GM19324 (cell line): Measurements from ENCODE around the gene SPTBN1.

Source experiments
- ATAC-seq: cut with Tn5 transposase; IDR thresholded peaks from one replicate; pipeline ENCODE4 v1.9.1; 2021; ENCODE audit warnings: mild to moderate bottlenecking, moderate library complexity; ENCODE audit not compliant: unreplicated experiment, low FRiP score

Gene SPTBN1

GRCh38 chr2:54638774-54639187 is 182.7 kb downstream of the SPTBN1 start:
- no peak for ATAC-seq

- no peak for ATAC-seq
These were observed 183.5 kb downstream of the SPTBN1 start for GRCh38 chr2:54639609-54640008.

- ATAC-seq = no peak
These were observed 184.9 kb downstream of the SPTBN1 start for GRCh38 chr2:54640834-54641540.

DNA sequence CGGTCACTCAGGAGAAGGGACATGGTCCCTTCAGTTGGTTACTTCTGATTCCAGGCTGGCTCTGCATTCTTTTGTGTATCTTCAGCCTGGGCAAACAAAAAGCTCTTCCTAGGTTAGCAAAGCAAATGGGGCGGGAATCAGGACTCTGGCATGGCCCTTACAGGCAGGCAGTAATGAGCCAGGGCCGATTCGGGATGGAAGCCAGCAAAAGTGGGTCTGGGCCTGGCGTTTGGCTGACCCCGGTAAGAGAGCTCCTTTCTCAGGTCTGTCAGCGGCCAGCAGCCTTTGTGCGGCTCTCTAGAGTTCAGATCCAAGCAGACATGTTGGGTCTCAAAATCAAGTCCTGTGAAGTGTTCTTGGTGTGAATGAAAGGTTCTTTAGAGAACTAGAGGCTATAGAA is 185.9 kb downstream of the SPTBN1 start:
- no peak for ATAC-seq

- ATAC-seq = no peak
These were observed 186.7 kb downstream of the SPTBN1 start for GRCh38 chr2:54642677-54643430.

GRCh38 chr2:54644236-54644635 is 188.1 kb downstream of the SPTBN1 start:
- no peak for ATAC-seq

DNA sequence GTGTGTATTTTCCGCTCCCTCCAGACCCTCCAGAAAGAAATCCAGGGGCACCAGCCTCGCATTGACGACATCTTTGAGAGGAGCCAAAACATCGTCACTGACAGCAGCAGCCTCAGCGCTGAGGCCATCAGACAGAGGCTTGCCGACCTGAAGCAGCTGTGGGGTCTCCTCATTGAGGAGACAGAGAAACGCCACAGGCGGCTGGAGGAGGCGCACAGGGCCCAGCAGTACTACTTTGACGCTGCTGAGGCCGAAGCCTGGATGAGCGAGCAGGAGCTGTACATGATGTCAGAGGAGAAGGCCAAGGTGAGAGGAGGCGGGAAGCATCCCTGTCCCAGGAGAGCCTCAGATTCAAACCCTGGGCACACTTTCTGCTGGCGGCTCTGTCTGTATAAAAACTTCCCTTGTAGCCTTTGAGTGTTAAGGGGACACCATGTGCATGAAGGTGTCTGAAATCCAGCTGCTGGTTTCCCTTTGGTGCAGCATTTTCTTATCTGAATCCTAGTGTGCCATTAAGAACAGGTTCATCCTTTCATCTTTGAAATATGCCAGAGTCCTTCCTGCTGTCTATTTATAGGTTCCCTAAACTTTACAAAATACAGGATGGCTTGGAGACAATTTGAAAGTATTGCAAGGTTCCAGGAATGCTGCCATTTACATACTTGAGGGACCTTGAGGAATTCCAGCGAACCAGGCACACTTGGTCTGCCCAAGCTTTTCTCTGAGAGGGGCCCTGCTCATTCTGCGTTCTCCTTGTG is 190.2 kb downstream of the SPTBN1 start:
- ATAC-seq = no peak

DNA sequence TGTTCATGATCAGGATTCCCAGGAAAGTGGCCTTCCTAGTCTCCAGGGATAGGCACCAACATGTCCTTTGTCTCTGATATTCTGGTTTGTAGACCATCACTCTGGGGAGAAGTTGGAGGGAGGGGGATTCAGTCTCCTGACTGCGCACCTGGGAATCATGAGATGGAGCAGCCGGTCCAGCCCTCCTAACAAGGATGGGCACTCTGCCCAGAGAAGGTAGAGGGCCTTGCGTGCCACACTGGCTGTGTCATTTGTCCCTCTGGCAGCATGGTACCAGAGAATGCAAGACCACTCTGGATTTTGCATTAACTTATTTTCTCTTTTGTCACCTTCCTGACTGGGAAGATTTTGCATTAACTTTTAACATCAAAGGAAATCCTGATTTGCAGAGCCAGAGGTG is 192.1 kb downstream of the SPTBN1 start:
- no peak for ATAC-seq

GRCh38 chr2:54649191-54649590 is 193.1 kb downstream of the SPTBN1 start:
- ATAC-seq = no peak

DNA sequence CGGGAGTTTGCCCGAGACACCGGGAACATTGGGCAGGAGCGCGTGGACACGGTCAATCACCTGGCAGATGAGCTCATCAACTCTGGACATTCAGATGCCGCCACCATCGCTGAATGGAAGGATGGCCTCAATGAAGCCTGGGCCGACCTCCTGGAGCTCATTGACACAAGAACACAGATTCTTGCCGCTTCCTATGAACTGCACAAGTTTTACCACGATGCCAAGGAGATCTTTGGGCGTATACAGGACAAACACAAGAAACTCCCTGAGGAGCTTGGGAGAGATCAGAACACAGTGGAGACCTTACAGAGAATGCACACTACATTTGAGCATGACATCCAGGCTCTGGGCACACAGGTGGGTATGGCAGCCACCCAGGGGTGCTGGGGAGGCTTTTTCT is 193.5 kb downstream of the SPTBN1 start:
- no peak for ATAC-seq

- ATAC-seq = no peak
These were observed 194.5 kb downstream of the SPTBN1 start for GRCh38 chr2:54650612-54651011.

DNA sequence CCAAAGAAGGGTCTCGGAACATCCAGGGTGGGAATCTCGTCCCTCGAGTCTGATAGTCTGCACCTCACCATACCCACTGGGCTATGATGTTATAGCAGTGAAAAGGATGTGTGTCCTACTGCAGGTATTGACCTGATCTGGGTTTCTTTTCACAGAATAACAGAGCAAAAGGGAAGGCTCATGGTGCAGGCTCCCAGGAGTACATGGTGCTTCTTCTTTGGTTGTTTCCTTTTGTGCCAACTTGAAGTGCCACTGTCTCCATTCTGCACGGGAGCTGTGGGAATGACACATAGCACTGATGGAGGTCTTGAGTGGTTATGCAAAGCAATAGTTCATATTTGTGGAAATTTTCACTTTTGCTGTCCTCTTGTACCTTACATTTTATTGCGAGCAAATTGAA is 195.2 kb downstream of the SPTBN1 start:
- no peak for ATAC-seq

DNA sequence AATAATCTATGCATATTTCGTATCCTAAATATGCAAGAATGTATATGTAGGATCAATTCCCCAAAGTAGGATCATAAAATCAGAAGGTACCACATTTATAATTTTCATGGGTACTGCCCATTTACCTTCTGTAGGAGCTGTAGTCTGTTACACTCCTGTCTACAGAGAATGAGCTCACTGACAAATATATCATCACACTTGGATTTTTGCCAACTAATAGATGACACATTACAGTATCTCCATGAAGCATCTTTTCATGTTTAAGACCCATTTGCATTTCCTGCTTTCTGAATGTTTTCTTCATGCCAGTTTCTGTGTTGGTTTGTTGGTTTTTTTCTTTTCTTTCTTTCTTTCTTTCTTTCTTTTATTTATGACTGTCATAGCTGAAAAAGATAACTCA is 196.4 kb downstream of the SPTBN1 start:
- peak; percentile 65 for ATAC-seq

DNA sequence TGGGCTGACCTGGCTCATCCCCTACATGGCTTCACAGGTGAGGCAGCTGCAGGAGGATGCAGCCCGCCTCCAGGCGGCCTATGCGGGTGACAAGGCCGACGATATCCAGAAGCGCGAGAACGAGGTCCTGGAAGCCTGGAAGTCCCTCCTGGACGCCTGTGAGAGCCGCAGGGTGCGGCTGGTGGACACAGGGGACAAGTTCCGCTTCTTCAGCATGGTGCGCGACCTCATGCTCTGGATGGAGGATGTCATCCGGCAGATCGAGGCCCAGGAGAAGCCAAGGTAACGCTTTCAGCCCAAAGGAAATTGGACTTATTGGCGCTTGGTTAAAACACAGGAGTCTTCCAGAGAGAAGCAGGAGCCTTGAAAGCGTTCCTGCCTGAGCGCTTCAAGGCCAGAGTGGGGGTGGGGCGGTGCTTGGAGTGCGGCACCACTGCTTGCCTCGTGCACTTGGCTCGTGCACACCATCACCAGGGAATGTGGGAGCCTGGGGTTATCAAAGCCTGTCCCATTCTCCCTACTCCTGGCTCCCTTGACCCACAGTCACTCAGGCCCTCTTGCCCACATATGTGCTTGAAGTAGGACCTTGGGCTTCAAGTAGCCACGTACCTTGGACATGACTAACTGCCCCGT is 197.6 kb downstream of the SPTBN1 start:
- no peak for ATAC-seq

GRCh38 chr2:54655046-54655809 is 199.1 kb downstream of the SPTBN1 start:
- ATAC-seq = no peak

DNA sequence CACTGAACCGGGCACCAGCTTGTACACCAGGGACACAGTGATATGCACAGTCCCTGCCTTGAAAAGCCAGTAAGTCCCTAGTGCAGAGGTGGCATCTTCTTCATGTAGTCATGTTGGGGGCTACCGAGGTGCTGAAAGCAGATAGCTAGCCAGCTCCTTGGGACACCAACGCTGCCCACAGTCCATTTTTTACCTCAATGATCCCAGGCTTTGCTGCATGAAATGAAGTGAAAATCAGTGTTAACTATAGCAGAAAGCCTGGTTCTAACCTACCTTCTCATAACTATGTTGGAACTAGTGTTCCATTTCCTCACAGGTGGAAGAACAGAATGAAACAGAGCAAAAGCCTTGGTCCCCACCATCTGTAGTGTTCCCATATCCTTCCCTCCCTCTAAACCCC is 200.7 kb downstream of the SPTBN1 start:
- ATAC-seq = no peak

DNA sequence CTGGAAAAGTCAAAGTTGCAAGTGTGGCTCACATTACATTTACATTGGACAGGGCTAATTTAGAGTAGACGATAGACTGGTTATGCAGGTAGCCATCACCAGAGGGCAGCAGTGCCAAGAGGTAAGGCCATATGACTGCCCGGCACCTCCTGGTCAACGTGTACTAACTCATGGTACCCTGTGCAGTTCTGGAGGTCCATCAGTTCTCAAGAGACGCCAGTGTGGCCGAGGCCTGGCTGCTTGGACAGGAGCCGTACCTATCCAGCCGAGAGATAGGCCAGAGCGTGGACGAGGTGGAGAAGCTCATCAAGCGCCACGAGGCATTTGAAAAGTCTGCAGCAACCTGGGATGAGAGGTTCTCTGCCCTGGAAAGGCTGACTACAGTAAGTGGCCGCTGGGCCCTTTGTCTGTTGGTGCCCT is 201.5 kb downstream of the SPTBN1 start:
- no peak for ATAC-seq

GRCh38 chr2:54658564-54659071 is 202.5 kb downstream of the SPTBN1 start:
- ATAC-seq = no peak

GRCh38 chr2:54659527-54659926 is 203.4 kb downstream of the SPTBN1 start:
- ATAC-seq = no peak

GRCh38 chr2:54660752-54661151 is 204.6 kb downstream of the SPTBN1 start:
- no peak for ATAC-seq
